RWPE2 (cell line): ENCODE results near the gene BRI3.

Source experiments
- ATAC-seq: fragments of 200-7000 bp; cut with Tn5 transposase; 3 replicates; pipeline ENCODE4 v1.9.1; 2021; ENCODE audit warnings: low read depth
- DNase-seq: peaks from one replicate; pipeline ENCODE4 v3.0.0-alpha.2; 2020; ENCODE audit warnings: low spot score
- H3K27ac ChIP-seq: fragments of 450-650 bp; 2 replicates; pipeline ENCODE4 v1.5.1; 2017; ENCODE audit warnings: mild to moderate bottlenecking; ENCODE audit not compliant: poor library complexity, severe bottlenecking
- H3K27me3 ChIP-seq: fragments of 250-450 bp; sonication (Bioruptor Pico); 2 replicates; pipeline ENCODE4 v1.5.1; 2021; ENCODE audit warnings: mild to moderate bottlenecking, moderate library complexity; ENCODE audit not compliant: insufficient read depth, poor library complexity, severe bottlenecking
- H3K36me3 ChIP-seq: fragments of 250-450 bp; sonication (Bioruptor Pico); 2 replicates; pipeline ENCODE4 v1.5.1; 2020; ENCODE audit warnings: low read depth, mild to moderate bottlenecking, moderate library complexity
- H3K4me1 ChIP-seq: fragments of 250-450 bp; sonication (Bioruptor Pico); 2 replicates; pipeline ENCODE4 v1.5.1; 2021; ENCODE audit warnings: mild to moderate bottlenecking, moderate library complexity; ENCODE audit not compliant: insufficient read depth, poor library complexity, severe bottlenecking
- H3K4me3 ChIP-seq: fragments of 250-450 bp; sonication (Bioruptor Pico); 2 replicates; pipeline ENCODE4 v1.5.1; 2021; ENCODE audit warnings: mild to moderate bottlenecking, moderate library complexity; ENCODE audit not compliant: severe bottlenecking
- H3K9me3 ChIP-seq: fragments of 250-450 bp; sonication (Bioruptor Pico); 2 replicates; pipeline ENCODE4 v1.5.1; 2021; ENCODE audit warnings: mild to moderate bottlenecking, moderate library complexity; ENCODE audit not compliant: severe bottlenecking
- CTCF ChIP-seq: fragments of 450-650 bp; IDR thresholded peaks from one replicate; pipeline ENCODE4 v1.5.1; 2017; ENCODE audit warnings: mild to moderate bottlenecking, moderate library complexity; ENCODE audit not compliant: poor library complexity, severe bottlenecking

Gene BRI3

DNA sequence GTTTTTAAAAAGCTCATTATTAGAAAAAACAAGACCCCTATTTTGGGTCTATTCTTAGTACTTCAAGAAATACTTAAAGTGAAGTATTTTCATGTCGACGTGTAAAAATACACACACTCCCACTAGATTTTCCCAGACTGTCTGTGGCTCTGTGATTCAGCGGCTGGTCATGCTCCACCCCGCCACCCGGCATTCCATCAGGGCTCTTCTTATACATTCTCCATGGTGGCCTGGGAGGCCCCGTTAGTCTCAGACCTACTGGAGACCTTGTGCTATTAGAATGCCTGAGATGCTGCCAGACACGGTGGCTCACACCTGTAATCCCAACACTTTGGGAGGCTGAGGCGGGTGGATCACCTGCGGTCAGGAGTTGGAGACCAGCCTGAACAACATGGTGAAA, 42.5 kb upstream of the BRI3 start:
- Histone ChIP-seq H3K9me3 (no peaks in the 10 kb centered on the region), H3K4me1 (no peaks in the 10 kb centered on the region), H3K4me3 (no peak overlapping the region), H3K27ac (no peak overlapping the region), H3K27me3 (no peaks in the 10 kb centered on the region), H3K36me3 (no peaks in the 10 kb centered on the region)
- ATAC-seq, result no peak
- DNase-seq, result no peak
- TF ChIP-seq CTCF, result no peak

- no peak for DNase-seq
- Histone ChIP-seq H3K4me1 (no peaks in the 10 kb centered on the region), H3K27me3 (no peaks in the 10 kb centered on the region), H3K9me3 (no peaks in the 10 kb centered on the region), H3K27ac (no peak overlapping the region), H3K36me3 (no peaks in the 10 kb centered on the region), H3K4me3 (no peak overlapping the region)
- ATAC-seq, result peak; percentile 58; the same call in 1 of the 3 replicates
- TF ChIP-seq CTCF, result peak; percentile 51
These were observed 40.4 kb upstream of the BRI3 start for GRCh38 chr7:98240961-98241673.

- no peak for DNase-seq
- no peaks in the 10 kb centered on the region for H3K4me1 ChIP-seq
- H3K27ac ChIP-seq, result no peak overlapping the region
- peak; percentile 30 for TF ChIP-seq CTCF
- H3K27me3 ChIP-seq, result no peaks in the 10 kb centered on the region
- no peak for ATAC-seq
- no peaks in the 10 kb centered on the region for H3K9me3 ChIP-seq
- H3K4me3 ChIP-seq, result no peak overlapping the region
- H3K36me3 ChIP-seq, result no peaks in the 10 kb centered on the region
These were observed 39.7 kb upstream of the BRI3 start for GRCh38 chr7:98241674-98242241.

DNA sequence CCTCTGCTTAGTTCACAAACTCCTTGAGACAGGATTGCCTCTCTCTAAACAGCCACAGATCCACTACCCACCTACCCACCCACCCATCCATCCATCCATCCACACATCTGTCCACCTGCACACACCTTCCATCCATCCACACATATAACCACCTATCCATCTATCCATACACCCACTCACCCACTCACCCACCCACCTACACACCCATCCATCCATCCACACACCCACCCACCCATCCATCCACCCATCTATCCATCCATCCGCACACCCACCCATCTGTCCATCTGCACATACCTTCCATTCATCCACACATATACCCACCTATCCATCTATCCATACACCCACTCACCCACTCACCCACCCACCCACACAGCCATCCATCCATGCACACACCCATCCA, 39.1 kb upstream of the BRI3 start:
- DNase-seq (no peak), ATAC-seq (no peak)
- no peaks in the 10 kb centered on the region for H3K36me3 ChIP-seq
- H3K27me3 ChIP-seq, result no peaks in the 10 kb centered on the region
- H3K27ac ChIP-seq, result no peak overlapping the region
- H3K4me1 ChIP-seq, result no peaks in the 10 kb centered on the region
- no peak overlapping the region for H3K4me3 ChIP-seq
- H3K9me3 ChIP-seq, result no peaks in the 10 kb centered on the region
- no peak for TF ChIP-seq CTCF

- Histone ChIP-seq H3K27ac (no peak overlapping the region), H3K4me3 (no peak overlapping the region), H3K27me3 (no peaks in the 10 kb centered on the region), H3K36me3 (no peaks in the 10 kb centered on the region), H3K4me1 (no peaks in the 10 kb centered on the region), H3K9me3 (no peaks in the 10 kb centered on the region)
- DNase-seq, result no peak
- no peak for ATAC-seq
- no peak for TF ChIP-seq CTCF
These were observed 38.6 kb upstream of the BRI3 start for GRCh38 chr7:98242934-98243333.
